Cortex of kidney (tissue), 1 donor: Measurements from ENCODE around the gene ASB7.
"Not testable (repeated sequence)": the region's sequence is repeated elsewhere in the genome, so short reads cannot be mapped to it uniquely, and the experiment has no call there.

ENCODE experiments used
- DNase-seq: peaks from one replicate; lab custom pipeline; 2025; lab: John Stamatoyannopoulos, UW

Gene ASB7

DNA sequence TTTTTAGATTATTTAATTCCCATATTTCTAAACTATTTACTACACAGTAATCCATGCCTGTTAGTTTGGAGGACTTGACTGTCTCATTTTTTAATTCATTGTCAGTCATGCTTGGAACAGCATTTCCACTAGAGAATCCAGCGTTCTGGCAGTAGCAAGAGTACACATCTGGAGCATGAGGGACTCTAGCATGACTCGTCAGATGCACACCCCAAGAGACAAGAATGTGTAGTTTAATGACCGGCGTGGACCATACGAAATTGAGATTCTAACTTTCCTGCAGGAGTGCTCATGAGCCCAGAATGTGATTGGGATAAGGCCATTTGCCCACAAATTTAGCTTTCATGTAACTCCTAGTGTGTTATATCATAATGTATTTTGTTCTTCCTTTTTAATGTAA is 48.9 kb downstream of the ASB7 start:
- DNase-seq: no peak

DNA sequence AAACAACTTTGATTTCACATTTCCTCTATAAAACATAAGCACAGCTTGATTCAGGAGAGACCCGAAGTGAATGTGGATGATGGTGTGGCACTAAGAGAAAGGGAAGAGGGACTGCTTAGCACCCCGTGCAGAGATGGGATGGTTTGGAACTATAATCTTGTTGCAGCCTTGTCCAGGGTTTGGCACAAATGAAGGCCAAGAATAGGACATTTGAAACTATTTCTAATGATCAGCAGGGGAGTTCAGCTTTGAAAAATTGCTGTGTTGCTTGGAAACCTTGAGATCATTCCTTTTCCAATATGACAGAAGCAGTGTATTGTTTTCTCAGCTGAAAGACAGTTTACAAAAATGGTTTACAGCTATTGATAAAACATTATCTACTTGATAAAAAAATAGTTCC is 49.7 kb downstream of the ASB7 start:
- no peak for DNase-seq

DNA sequence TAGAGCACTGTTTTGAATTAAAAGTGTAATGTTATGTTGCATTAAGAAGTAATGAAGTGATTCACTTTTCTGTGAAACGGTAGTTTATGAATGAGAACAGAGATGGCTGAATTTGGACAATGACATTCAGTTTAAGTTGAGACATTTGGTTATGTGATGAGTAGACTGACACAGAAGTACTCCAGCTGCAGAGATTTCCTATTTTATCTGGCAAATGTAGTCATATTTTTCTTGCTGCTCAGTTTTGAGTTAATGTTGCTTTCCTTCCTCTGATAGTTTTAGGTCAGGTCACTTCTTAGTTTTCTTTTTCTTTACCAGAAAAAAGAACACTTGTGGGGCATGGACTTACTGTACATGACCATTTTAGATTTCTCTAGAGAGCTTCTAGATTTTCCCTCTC is 51.2 kb downstream of the ASB7 start:
- no peak for DNase-seq

DNA sequence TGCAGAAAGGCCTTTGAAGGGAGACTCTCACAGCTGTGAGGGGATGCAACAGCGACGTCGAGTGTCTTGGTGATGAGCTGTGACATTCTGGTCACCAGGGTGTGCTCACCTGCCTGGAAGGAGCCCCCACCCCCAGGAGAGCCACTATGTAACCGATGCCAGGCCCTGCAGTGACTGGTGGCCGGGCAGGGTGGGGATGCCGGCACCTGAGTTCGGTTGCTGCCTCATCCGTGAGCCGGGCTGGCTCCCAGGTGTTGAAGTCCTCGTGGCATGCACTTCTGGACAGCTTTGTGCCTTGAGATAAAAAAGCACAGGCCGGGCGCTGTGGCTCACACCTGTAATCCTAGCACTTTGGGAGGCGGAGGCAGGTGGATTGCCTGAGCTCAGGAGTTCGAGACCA is 56.5 kb downstream of the ASB7 start:
- no peak for DNase-seq

DNA sequence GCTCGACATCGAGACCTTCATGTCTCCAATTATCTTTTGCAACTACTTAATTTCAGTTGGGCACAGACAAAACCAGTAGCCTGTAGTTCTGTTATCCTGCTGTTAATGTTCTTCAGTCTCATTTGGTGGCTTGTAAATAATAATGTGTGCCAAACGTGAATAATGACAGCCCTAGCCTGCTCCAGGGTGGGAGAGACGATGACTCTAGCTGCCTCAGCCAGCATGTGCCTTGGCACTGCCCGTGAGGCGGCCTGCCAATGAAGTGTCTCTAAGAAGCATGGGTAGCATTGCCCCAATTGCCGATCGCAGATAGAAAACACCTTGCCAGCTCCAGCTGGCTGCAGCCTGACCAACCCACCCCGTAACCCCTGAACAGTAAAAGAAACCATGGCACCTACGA is 58.8 kb downstream of the ASB7 start:
- DNase-seq: no peak

DNA sequence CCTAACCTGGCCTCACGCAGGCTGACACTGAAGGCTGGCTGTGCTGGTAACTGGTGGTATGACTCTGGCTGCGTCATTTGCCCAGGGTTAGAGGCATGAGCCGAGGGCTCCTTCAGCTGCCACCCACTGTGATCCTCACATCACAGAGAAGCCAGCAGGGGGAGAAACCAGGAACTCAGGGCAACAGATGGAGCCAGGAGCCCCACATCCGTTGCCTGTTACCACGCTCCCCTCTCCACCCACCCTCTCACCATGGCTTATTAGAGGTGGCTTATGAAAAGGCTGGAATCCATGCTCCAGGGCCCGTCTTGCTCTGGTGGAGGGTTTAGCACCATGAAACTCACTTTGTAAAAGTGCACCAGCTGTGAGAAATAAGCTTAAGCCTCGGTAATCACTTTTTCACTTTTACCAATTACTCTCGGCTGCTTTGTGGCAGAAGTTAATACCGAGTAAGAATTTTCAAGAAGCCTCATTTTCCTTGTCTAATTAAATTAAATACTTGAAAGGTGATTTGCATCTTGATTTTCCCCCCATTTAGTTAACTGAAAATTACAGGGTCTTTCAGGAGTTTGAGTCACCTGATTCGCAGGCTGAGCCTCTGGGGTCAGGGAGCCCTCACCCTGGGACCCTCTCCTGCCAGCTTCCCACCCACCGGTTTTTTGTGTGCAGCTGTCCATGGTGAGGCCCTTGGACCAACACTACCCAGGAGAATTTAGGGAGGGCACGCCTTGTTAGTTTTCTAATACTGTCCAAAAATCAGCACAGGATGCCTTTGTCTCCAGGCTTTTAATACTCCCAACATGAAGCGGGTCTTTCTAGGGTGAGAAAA is 60.9 kb downstream of the ASB7 start:
- DNase-seq: no peak

DNA sequence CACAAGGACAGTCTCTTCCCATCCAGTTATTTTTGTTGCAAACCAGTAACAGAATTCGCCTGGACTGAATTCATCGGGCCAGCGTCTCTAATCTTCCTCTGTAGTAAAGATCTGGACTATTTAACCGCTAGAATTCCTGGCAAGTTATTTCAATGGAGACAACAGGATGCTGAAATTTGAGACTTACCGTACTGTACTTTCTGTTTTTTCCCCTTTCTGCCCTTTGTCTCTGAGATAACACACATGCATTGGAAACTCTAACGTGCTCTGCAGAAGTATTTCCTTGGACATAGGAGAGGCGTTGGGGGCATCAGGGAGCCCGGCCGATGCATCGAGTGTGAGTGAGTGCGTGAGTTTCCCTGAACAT is 61.5 kb downstream of the ASB7 start:
- no peak for DNase-seq

DNA sequence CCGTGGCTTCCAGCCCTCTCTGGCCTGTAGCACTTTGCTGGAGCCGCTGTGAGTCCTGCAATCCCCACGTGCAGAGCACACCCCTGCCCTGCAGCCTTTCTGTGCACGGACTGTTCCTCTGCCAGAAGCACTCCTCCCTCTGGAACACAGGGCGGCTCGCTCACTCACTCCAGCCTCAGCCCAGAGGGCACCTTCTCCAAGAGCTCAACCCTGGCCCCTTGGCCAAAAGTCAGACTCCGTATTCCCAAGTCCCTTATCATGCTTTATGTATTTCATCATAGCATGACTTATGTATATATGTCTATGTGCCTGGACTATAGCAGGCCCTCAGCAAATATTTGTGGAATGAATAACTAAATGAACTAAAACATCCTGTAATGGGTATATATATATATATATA is 63.2 kb downstream of the ASB7 start:
- no peak for DNase-seq

DNA sequence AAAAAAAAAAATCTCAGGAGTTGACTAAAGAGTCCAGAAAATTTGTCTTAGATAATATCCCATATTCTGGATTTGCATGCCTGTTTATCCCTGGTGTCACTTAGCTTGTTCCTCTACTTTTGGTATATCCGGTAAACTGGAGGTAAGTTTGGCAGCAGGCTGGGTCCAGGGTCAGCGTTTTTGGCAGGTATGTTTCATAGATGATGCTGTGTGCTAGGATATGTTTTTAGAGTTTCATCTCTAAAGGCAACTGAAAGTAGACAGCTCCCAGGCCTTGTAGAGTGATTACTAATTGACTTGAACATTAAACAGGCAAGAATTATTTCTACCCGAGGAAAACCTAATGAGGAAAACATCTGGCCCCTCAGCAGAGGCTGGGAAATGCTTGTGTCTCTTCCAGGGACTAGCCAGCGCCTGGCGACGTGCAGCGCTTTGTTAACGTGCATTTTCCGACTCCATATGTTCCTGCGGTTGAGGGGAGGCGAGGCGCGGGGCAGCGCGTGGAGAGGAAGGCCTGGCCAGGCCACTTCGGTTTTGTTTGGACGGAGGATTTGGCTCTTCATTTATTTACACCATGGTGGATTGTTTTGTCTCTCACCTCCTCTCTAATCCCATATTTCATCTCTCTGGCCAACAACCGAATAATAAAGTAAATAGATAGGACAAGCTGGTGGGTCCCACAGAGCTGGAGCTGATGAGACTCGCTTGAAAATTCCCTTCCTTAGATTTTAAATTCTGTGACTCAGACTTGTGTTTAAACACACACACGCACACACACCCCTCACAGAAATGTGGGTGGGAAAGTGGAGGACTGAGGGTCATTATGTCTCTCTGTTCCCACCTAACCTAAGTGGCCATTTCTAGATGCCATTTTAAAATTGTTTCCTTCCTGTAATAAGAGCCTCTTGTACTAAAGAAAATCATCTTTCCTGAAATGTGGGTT is 65.3 kb downstream of the ASB7 start:
- no peak for DNase-seq

DNA sequence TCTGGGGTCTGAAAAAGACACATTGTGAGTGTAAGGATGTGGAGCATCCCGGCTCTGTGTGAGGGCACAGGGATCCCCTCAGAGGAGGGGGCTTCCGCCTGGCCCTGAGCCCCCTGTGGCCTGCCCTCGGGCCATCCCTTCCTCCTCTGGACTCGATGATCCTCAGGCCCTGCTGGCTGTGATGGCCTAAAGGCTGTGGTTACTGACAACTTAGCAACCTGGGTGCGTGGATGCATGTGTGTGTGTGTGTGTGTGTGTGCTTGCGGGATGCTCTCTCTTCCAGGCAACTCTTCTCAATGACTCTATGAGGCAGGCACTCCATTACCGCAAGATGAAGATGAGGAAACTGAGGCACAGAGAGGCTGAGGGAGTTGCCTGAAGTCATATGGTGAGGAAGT is 66.0 kb downstream of the ASB7 start:
- no peak for DNase-seq

DNA sequence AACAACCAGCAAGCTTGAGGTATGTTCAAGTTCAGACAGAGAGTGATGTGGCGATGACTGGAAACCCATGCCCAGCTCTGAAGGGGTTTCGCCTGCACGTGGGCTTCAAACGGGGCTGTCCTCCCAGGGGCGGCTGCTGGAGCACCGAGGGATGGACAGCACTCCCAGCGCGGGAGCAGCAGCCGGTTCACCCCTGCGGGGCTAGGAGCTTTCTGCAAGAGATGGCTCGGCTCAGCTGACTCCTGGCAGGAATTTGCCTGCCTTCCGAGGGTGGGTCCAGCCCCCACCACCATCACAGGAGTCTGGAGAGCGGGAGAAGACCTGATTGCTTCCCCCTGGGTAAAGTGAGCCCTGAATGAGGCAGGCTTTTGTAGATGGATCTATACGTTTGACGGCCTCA is 66.9 kb downstream of the ASB7 start:
- no peak for DNase-seq

DNA sequence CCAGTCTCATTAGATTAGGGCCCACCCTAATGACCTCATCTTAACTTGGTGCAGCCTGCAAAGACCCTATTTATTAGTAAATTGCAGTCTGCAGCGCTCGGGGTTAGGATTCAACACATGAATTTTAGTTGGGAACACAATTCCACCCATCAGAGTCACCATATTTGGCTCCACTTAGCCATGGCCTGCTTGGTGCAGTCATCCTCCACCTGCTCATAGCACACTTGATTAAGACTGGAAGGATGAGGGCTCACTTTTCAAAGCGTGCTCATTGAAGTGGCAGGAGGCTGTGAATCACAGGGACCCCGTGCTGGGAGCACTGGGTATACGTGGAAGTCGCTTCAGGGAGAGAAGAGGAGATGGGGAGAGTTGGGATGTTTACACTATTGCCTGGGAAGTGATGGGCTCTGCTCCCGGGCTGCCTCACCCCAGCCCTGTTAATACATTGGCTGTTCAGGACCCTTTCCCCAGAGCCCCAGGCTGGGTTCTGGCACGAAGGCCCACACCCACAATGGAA is 68.2 kb downstream of the ASB7 start:
- DNase-seq: no peak

DNA sequence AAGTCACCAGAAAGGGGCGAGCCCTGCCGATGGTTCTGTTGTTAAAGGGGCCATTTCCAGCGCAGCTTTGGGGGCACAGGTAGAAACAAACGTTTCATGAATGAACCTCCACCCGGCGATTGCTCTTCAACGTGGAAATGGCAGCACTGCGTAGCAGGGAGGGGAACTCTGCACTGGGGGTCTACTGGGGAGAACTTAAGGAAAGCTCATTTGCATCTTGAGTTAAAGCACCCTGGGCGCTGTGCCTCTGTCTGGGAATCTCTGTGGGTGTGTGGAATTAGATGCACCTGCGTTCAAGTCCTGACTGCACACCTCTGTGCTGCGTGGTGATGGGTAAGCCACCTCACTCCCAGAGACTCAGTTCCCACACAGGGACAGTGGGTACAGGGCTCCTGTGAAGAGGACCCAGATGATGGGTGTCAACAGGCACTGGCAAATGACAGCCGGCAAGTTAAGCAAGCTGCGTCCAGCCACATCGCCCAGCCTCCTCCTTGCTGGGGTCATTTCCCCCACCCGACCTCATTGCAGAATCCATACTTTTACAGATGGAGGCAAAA is 68.8 kb downstream of the ASB7 start:
- DNase-seq: no peak

DNA sequence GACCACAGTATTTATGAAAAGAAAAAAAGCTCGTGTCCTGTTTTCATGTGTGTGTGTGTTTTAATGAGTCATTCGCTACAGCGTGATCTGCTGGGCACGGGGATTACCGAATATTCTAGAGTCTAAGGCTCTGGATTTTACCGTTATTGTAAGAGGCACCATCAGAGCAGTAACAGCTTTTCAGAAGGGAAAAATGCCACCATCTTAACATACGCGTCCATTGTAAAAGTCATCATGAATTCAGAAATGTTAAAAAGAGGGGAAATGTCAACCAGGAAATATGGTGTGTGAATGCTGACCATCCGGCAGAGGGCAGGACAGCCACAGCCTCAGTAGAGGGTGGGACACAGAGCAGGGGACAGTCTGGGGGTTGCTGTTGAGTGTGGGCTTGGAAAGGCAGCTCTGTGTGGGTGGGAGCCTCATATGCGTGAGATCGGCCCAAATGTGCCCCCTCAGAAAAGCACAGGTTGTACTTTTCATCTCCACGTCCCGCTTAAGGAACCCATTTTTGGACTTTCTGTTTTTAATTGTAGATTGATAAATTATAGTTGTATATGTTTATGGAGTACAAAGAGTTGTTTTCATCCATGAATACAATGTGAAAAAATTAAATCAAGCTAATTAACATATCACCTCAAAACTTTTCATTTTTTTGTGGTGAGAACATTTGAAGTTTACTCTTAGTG is 69.6 kb downstream of the ASB7 start:
- no peak for DNase-seq

DNA sequence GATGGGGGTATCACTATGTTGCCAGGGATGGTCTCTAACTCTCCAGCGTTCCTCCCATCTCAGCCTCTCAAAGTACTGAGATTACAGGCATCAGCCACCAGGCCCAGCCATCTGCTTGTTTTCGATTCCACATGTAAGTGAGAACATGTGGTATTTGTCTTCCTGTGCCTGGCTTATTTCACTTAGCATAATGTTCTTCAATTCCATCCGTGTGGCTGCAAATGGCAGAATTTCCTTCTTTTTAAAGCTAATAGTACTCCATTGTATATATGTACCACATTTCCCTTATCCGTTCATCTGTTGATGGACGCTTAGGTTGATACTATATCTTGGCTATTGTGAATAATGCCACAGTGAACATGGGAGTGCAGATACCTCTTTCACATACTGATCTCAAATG is 70.6 kb downstream of the ASB7 start:
- DNase-seq: no peak

DNA sequence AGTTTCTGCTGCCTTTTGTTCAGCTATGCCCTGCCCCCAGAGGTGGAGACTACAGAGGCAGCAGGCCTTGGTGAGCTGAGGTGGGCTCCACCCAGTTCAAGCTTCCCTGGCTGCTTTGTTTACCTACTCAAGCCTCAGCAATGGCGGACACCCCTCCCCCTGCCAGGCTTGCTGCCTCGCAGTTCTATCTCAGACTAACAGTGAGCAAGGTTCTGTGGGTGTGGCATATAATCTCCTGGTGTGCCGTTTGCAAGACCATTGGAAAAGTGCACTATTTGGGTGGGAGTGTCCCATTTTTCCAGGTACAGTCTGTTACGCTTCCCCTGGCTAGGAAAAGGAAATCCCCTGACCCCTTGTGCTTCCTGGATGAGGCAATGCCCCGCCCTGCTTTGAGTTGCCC is 76.8 kb downstream of the ASB7 start:
- not testable (repeated sequence) for DNase-seq

DNA sequence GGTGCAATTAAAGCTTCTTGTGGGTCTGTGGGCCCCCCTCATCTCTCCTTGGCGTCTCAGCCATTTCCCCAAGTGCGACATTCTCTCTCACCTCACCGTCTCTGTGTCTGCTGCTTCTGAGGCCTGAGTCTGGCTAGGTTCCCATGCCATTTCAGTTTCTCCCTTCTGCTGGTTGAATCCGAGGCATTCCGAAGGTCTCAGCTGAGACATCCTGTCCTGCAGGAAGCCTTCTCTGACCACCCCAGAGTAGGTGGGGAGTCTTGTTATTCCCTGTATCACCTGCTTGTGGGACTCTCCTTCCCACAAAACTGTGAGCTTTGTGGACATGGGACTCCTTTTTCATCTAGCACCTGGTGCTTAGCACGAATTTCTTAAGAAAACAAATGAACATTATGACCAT is 78.3 kb downstream of the ASB7 start:
- no peak for DNase-seq

DNA sequence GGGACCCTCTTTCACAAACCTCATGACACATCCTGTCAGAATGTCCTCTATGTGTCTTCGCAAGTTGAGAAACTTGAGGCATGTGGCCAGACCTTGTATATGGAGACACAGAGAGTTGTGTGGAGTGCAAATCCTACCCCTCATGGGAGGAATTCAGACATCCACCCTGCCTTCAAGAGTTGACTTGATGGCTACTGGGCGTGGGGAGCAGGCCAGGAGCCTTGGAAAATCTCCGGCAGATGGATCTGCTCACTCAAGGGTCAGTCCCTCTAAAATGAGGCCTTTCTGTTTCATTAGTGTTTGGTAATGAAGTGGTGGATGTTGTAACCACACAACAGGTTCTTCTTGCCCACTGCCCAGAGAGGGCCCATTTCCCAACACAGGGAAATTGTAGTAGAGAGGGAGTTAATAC is 79.0 kb downstream of the ASB7 start:
- DNase-seq: no peak

DNA sequence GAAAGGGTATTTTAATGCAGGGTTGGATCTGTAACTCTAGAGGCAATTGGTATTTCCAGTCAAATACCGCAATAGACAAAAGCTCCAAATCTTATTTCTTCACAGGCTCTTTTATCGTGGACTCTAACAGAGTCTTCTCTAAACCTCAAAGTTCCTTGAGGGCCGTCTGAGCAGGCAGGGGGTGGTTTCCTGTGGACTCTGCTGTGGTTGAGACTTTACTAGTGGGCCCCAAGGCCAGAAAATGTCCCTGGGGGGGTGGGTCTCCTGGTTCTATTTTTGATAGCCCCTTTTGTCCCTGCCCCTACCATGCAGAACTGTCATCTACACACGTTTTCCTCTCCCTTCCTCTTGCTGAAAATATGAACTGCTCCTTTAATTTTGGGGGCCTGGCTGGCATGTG is 80.1 kb downstream of the ASB7 start:
- DNase-seq: no peak

DNA sequence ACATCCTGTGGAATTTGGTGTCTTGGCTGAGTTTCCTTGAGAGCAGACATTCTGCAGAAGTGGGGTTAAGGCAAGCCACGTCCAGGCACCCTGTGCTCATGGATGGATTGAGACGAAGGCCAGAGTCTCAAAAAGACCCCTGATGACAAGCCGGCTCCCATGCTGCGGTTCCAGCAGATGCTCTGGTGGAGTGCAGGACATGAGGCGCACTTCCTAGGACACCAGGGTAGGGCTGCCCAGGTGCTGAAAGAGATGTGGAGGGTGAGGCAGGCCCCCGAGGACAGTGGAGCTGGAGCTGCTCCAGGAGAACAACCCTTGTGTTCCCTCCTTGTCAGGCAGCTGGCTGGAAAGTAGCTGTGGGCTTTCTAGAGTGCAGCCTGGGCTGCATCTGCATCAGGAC is 81.0 kb downstream of the ASB7 start:
- no peak for DNase-seq

DNA sequence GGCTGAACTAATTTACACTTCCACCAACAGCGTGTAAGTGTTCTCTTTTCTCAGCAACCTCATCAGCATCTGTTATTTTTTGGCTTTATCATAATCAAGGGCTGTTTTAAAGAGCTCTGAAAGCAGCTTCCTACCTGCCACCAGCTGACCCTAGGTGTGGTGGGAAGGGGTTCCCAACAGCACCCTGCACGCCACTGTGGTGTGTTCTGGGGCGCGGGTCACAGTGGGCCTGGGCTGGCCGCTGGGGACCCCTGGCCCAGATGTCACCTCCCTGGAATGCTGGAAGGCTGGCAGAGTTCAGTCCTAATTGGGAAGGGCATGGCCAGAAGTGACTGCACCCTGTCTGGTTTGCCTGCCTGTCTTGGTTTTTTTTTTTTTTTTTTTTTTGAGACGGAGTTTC is 82.2 kb downstream of the ASB7 start:
- no peak for DNase-seq

DNA sequence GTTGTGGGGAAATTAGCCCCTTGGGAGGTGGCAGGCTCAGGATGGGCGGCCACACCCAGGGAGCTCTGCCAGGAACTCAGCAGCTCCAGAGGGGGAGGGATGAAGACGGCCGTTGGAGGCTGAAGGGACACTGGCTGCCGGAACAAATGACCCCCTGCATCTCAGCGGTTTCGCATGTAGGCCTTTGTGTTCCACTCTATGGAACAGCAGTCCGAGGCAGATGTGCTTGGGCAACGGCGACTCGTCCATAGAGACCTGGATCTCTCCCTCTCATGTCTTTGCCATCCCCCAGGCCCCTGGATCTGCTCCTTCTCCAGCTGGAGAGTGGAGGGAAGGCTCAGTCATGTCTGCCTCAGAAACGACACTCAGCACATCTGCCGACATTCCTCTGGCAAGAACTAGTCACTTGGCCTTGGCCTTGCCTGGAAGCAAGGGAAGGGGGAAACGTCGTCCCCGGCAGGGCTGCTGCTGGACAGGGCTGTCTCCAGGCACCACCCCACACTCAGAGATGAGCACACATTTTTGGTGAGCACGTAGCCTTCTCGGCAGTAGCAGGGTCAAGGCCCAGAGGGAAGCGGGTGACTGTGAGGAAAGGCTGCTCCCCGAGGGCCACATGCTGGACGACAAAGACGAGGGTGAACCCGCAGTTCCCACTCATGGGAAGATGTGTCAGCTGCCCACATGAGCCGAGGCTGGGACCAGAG is 83.8 kb downstream of the ASB7 start:
- DNase-seq: no peak
